SJSA1 (cell line): ENCODE measurements around the gene TTYH3. TPM values are rescaled to one million over a fixed set of nuclear protein-coding genes. Genes with fewer than 3 reads are reported as not detected.

Experiments
- DNase-seq, 2 experiments: peaks; one replicate each; pipeline ENCODE4 v3.0.0-alpha.2; 2015 to 2020; ENCODE audit warnings: low spot score in 2 of 2, low read depth in 1 of 2
- H3K27ac ChIP-seq: fragments of 250-450 bp; sonication (Bioruptor Pico); 2 replicates; pipeline ENCODE4 v1.5.1; 2020; ENCODE audit warnings: mild to moderate bottlenecking, moderate library complexity
- H3K27me3 ChIP-seq: fragments of 250-450 bp; sonication (Bioruptor Pico); replicated peaks from 2 replicates; pipeline ENCODE4 v1.5.1; 2020; ENCODE audit warnings: mild to moderate bottlenecking, moderate library complexity
- H3K36me3 ChIP-seq: fragments of 250-450 bp; sonication (Bioruptor Pico); 2 replicates; pipeline ENCODE4 v1.5.1; 2020; ENCODE audit warnings: mild to moderate bottlenecking
- H3K4me1 ChIP-seq: fragments of 250-450 bp; sonication (Bioruptor Pico); replicated peaks from 2 replicates; pipeline ENCODE4 v1.6.1; 2021; ENCODE audit warnings: mild to moderate bottlenecking
- H3K4me3 ChIP-seq: fragments of 250-450 bp; sonication (Bioruptor Pico); 2 replicates; pipeline ENCODE4 v1.5.1; 2020; ENCODE audit warnings: mild to moderate bottlenecking
- H3K9me3 ChIP-seq: fragments of 250-450 bp; sonication (Bioruptor Pico); replicated peaks from 2 replicates; pipeline ENCODE4 v1.5.1; 2020; ENCODE audit warnings: mild to moderate bottlenecking
- total RNA-seq: library from RNA; depleted of rRNA; stranded (reverse); fragments of >200 nt; shearing (Covaris generic); gene quantifications from 2 replicates; pipeline ENCODE4 v1.2.3, GENCODE V29; 2014

The TTYH3 gene
- total RNA-seq, 1 experiment from 2014 or later, result 24.3 TPM

GRCh38 chr7:2639695-2640481 lies 8.1 kb downstream of the TTYH3 start:
- H3K4me1 ChIP-seq, result peaks cover 80% of the 10 kb centered on the region
- no peak for DNase-seq
- no peaks in the 10 kb centered on the region for H3K27me3 ChIP-seq
- peaks cover 54% of the 10 kb centered on the region for H3K36me3 ChIP-seq
- H3K27ac ChIP-seq, result no peak overlapping the region
- no peaks in the 10 kb centered on the region for H3K9me3 ChIP-seq
- no peak overlapping the region for H3K4me3 ChIP-seq

- H3K4me1 ChIP-seq, result peaks cover 80% of the 10 kb centered on the region
- H3K27me3 ChIP-seq, result no peaks in the 10 kb centered on the region
- no peak for DNase-seq
- no peaks in the 10 kb centered on the region for H3K9me3 ChIP-seq
- peak overlapping the region; percentile 52; the same call in 1 of the 2 replicates for H3K27ac ChIP-seq
- peaks cover 49% of the 10 kb centered on the region for H3K36me3 ChIP-seq
- no peak overlapping the region for H3K4me3 ChIP-seq
Measured at GRCh38 chr7:2640482-2640830, 8.7 kb downstream of the TTYH3 start.

- no peak overlapping the region for H3K4me3 ChIP-seq
- H3K4me1 ChIP-seq, result peaks cover 79% of the 10 kb centered on the region
- no peak for DNase-seq
- H3K27me3 ChIP-seq, result no peaks in the 10 kb centered on the region
- peak overlapping the region; percentile 52 for H3K27ac ChIP-seq
- no peaks in the 10 kb centered on the region for H3K9me3 ChIP-seq
- H3K36me3 ChIP-seq, result peaks cover 45% of the 10 kb centered on the region
Measured at GRCh38 chr7:2640846-2641316, 9.1 kb downstream of the TTYH3 start.

DNA sequence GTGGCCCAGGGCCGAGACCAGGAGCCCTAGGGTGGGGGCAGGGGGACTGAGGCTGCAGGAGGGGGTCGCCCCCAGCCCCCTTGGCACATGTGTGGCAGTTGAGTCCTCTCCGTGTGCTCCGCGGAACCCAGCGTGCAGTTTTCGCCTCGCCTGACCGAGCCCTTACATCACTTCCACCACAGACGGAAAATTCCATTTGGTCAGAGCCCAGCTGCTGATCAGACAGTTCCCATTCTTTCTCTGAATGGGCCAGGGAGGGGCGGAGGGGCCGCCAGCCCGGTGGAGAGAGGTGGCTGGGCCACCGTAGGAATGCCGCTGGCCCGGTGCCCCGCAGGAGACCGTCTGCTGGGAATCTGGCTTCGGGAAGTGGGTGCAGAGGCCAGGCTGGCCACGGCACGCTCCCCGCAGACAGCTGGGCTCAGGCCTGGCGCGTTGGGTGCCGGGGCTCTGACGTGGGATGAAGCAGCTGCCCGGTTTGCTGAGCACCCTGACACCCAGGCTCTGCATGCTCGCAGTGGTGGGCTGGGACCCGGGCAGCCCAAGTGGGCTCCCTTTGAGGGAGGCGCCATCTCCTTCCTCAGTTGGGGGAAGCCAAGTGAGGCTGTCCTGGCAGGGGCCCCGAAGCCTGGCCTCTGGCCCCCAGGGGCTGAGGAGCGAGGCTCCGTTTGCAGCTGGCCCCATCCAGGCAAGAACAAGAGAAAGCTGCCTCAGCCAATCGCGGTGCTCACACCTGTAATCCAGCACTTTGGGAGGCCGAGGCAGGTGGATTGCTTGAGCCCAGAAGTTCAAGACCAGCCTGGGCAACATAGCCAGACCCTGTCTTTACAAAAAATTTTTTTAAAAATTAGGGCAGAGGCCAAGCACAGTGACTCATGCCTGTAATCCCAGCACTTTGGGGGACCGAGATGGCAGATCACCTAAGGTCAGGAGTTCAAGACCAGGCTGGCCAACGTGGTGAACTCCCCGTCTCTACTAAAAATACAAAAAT lies 9.9 kb downstream of the TTYH3 start:
- peak; percentile 94 to 96 for DNase-seq
- H3K9me3 ChIP-seq, result no peaks in the 10 kb centered on the region
- H3K4me3 ChIP-seq, result no peak overlapping the region
- peaks cover 71% of the 10 kb centered on the region for H3K4me1 ChIP-seq
- H3K36me3 ChIP-seq, result peaks cover 42% of the 10 kb centered on the region
- H3K27ac ChIP-seq, result peak overlapping the region; percentile 52
- H3K27me3 ChIP-seq, result no peaks in the 10 kb centered on the region

DNA sequence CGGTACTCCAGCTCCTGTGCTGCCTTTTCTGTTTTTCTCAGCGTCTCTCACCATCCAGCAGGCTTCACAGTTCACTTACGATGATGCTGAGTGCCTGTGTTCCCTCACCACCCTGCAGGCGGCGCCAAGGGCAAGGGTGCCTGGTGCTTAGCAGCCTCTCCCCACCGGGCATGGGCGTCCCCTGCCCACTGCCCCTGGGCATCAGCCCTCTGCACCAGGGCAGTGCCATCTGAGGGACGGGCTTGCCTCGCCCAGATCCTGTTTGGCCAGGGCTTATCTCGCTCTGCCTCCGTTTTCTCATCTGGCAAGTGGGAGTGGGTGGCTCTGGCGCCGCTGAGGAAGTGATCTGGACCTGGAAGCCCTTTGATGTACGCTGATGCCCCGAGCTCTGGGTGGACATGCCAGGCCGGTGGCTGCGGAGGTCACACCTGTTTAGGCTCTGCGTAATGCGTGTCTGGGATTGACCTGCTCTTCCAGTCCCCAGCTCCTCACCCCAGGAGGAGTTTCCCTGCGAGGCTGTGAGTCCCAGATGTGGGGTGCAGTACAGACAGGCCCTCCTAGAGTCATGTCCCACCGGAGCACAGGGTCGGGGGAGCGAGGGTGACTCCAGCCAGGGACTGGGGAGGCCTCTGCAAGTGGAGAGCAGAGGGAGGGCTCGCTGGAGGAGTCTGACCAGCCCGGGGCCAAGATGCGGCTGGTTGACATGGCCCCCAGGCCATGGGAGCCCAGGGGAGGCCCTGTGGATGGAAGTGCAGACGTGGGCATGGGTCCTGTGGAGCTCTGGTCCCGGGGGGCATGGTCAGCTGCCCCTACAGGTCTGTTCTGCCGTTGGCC lies 11.8 kb downstream of the TTYH3 start:
- Histone ChIP-seq H3K36me3 (peaks cover 43% of the 10 kb centered on the region), H3K27ac (no peak overlapping the region), H3K9me3 (no peaks in the 10 kb centered on the region), H3K4me1 (peaks cover 52% of the 10 kb centered on the region), H3K27me3 (no peaks in the 10 kb centered on the region), H3K4me3 (no peak overlapping the region)
- DNase-seq, result no peak

GRCh38 chr7:2644220-2644561 lies 12.4 kb downstream of the TTYH3 start:
- peaks cover 46% of the 10 kb centered on the region for H3K4me1 ChIP-seq
- no peak overlapping the region for H3K4me3 ChIP-seq
- no peak for DNase-seq
- no peaks in the 10 kb centered on the region for H3K27me3 ChIP-seq
- no peak overlapping the region for H3K27ac ChIP-seq
- H3K9me3 ChIP-seq, result no peaks in the 10 kb centered on the region
- peaks cover 40% of the 10 kb centered on the region for H3K36me3 ChIP-seq

- H3K36me3 ChIP-seq, result peaks cover 40% of the 10 kb centered on the region
- H3K27me3 ChIP-seq, result no peaks in the 10 kb centered on the region
- H3K4me3 ChIP-seq, result no peak overlapping the region
- H3K27ac ChIP-seq, result no peak overlapping the region
- H3K4me1 ChIP-seq, result peaks cover 42% of the 10 kb centered on the region
- no peaks in the 10 kb centered on the region for H3K9me3 ChIP-seq
- DNase-seq, result no peak
Measured at GRCh38 chr7:2644562-2645273, 12.9 kb downstream of the TTYH3 start.

DNA sequence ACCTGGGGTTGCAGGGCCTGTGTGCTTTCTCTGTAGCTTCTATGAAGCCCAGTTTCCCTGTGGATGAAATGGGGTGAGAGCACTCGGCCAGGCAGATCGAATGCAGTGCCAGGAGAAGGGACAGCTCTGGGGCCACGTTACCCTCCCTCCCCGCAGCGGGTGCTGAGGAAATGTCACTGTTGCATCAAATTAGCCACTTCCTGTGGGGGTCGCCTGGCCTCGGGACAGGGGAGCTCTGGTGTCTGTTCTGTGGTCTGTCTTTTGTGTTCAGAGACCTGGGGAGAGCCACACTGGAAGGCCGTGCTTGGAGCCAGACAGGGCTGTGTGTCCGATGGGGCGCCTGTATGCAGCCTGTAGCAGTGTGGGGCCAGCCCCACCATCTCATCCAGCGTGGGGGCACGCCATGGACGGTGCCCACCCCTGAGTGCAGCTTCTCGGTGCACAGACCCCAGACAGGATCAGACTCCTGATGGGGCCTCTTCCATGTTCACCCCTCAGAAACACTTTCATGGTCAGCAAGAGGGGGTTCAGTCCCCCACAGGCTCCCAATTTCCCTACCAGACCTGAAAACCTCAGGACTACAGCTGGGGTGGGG lies 13.6 kb downstream of the TTYH3 start:
- Histone ChIP-seq H3K9me3 (no peaks in the 10 kb centered on the region), H3K27ac (peak overlapping the region; percentile 29)
- peak in 1 of 2 experiments; percentile 37 for DNase-seq

DNA sequence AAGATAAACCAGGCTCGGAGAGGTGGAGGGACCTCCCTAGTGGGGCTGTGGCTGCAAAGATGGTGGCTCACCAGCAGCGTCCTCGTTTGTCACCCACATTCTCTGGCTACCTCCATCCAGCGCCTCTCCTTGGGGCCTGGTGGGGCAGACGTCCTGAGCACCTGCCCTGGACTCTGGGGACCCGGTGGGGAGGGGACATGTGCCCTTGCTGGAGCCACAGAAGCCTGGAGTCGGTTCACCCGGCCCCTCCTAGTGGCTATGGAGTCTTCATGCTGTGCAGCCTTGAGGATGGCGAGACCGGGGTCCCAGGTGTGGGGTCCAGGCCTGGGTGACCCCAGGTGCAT lies 14.5 kb downstream of the TTYH3 start:
- no peak overlapping the region for H3K4me3 ChIP-seq

More for the DNA sequence above, 13.6 kb downstream of the TTYH3 start:
- Histone ChIP-seq H3K27me3 (no peaks in the 10 kb centered on the region), H3K4me1 (peaks cover 36% of the 10 kb centered on the region), H3K36me3 (peaks cover 40% of the 10 kb centered on the region), H3K4me3 (no peak overlapping the region)

GRCh38 chr7:2646680-2647571 lies 15.1 kb downstream of the TTYH3 start:
- DNase-seq, result no peak

More for the DNA sequence above, 14.5 kb downstream of the TTYH3 start:
- DNase-seq, result no peak
- Histone ChIP-seq H3K36me3 (peaks cover 35% of the 10 kb centered on the region), H3K4me1 (peaks cover 27% of the 10 kb centered on the region), H3K27ac (no peak overlapping the region), H3K9me3 (no peaks in the 10 kb centered on the region), H3K27me3 (no peaks in the 10 kb centered on the region)

GRCh38 chr7:2647594-2648172 lies 15.9 kb downstream of the TTYH3 start:
- Histone ChIP-seq H3K4me1 (peaks cover 16% of the 10 kb centered on the region), H3K36me3 (peaks cover 46% of the 10 kb centered on the region), H3K27ac (no peak overlapping the region), H3K27me3 (no peaks in the 10 kb centered on the region), H3K4me3 (no peak overlapping the region), H3K9me3 (no peaks in the 10 kb centered on the region)
- DNase-seq, result no peak

More at GRCh38 chr7:2646680-2647571, 15.1 kb downstream of the TTYH3 start:
- Histone ChIP-seq H3K27ac (no peak overlapping the region), H3K27me3 (no peaks in the 10 kb centered on the region), H3K36me3 (peaks cover 38% of the 10 kb centered on the region), H3K9me3 (no peaks in the 10 kb centered on the region), H3K4me1 (peaks cover 20% of the 10 kb centered on the region), H3K4me3 (no peak overlapping the region)
